Mesothelial cell of epicardium (in vitro differentiated cells): ENCODE data around the gene PON3. TPM values are rescaled to one million over a fixed set of nuclear protein-coding genes. Genes with fewer than 3 reads are reported as not detected.

ENCODE experiments used
- DNase-seq, 2 experiments: peaks; one replicate each; pipeline ENCODE4 v3.0.0; 2021; ENCODE audit warnings: low spot score in 2 of 2; ENCODE audit not compliant: unreplicated experiment in 2 of 2
- H3K27ac Mint-ChIP-seq: 2 replicates; pipeline ENCODE4 v1.8.0; 2021; ENCODE audit warnings: mixed read lengths
- H3K27me3 Mint-ChIP-seq: 2 replicates; pipeline ENCODE4 v1.8.0; 2021; ENCODE audit warnings: low read depth, mixed read lengths
- H3K36me3 Mint-ChIP-seq: 2 replicates; pipeline ENCODE4 v1.8.0; 2021; ENCODE audit warnings: mixed read lengths
- H3K4me1 Mint-ChIP-seq: 2 replicates; pipeline ENCODE4 v1.8.0; 2021; ENCODE audit warnings: mixed read lengths
- H3K4me3 Mint-ChIP-seq: 2 replicates; pipeline ENCODE4 v1.8.0; 2021; ENCODE audit warnings: mild to moderate bottlenecking, moderate library complexity, mixed read lengths
- H3K9me3 Mint-ChIP-seq: 2 replicates; pipeline ENCODE4 v1.8.0; 2021; ENCODE audit warnings: mixed read lengths
- CTCF ChIP-seq: fragments of 200-600 bp; sonication (generic); IDR thresholded peaks from one replicate; pipeline ENCODE4 v1.5.0; 2021; ENCODE audit warnings: antibody characterized with exemption; ENCODE audit not compliant: unreplicated experiment
- total RNA-seq: library from RNA; stranded (reverse); gene quantifications from 3 replicates; pipeline ENCODE4 v1.2.1, GENCODE V29; 2021

The PON3 gene
- total RNA-seq, 1 donor from 2014 or later = not detected

GRCh38 chr7:95398155-95398940 is 2.2 kb upstream of the PON3 start:
- H3K36me3 Mint-ChIP-seq = peaks cover 2% of the 10 kb centered on the region
- no peak for DNase-seq
- no peak overlapping the region for H3K4me3 Mint-ChIP-seq
- H3K27me3 Mint-ChIP-seq = no peaks in the 10 kb centered on the region
- H3K9me3 Mint-ChIP-seq = peaks cover 3% of the 10 kb centered on the region
- no peak overlapping the region for H3K27ac Mint-ChIP-seq
- no peak for TF ChIP-seq CTCF
- no peaks in the 10 kb centered on the region for H3K4me1 Mint-ChIP-seq

GRCh38 chr7:95397381-95397780 is 1.2 kb upstream of the PON3 start:
- DNase-seq = no peak
- Mint-ChIP-seq H3K36me3 (peaks cover 2% of the 10 kb centered on the region), H3K9me3 (peaks cover 3% of the 10 kb centered on the region), H3K27me3 (no peaks in the 10 kb centered on the region), H3K4me3 (no peak overlapping the region), H3K27ac (no peak overlapping the region), H3K4me1 (no peaks in the 10 kb centered on the region)
- no peak for TF ChIP-seq CTCF

- DNase-seq = no peak
- H3K9me3 Mint-ChIP-seq = peaks cover 3% of the 10 kb centered on the region
- TF ChIP-seq CTCF = no peak
- no peak overlapping the region for H3K4me3 Mint-ChIP-seq
- peaks cover 5% of the 10 kb centered on the region for H3K4me1 Mint-ChIP-seq
- no peaks in the 10 kb centered on the region for H3K36me3 Mint-ChIP-seq
- H3K27me3 Mint-ChIP-seq = no peaks in the 10 kb centered on the region
- no peak overlapping the region for H3K27ac Mint-ChIP-seq
Measured at GRCh38 chr7:95395755-95396135, 430 bp downstream of the PON3 start.

- H3K4me3 Mint-ChIP-seq = no peak overlapping the region
- H3K4me1 Mint-ChIP-seq = peaks cover 5% of the 10 kb centered on the region
- no peaks in the 10 kb centered on the region for H3K36me3 Mint-ChIP-seq
- no peak overlapping the region for H3K27ac Mint-ChIP-seq
- H3K9me3 Mint-ChIP-seq = peaks cover 3% of the 10 kb centered on the region
- no peak for TF ChIP-seq CTCF
- no peaks in the 10 kb centered on the region for H3K27me3 Mint-ChIP-seq
- DNase-seq = no peak
Measured at GRCh38 chr7:95394370-95394769, 1.8 kb downstream of the PON3 start.

- Mint-ChIP-seq H3K4me3 (no peak overlapping the region), H3K9me3 (peaks cover 11% of the 10 kb centered on the region), H3K27ac (no peak overlapping the region), H3K36me3 (no peaks in the 10 kb centered on the region), H3K4me1 (peaks cover 5% of the 10 kb centered on the region), H3K27me3 (no peaks in the 10 kb centered on the region)
- no peak for TF ChIP-seq CTCF
- no peak for DNase-seq
Measured at GRCh38 chr7:95391761-95392160, 4.4 kb downstream of the PON3 start.
